GM18858 (cell line): ENCODE measurements around the gene GPR146.
"Not testable (repeated sequence)": the region's sequence is repeated elsewhere in the genome, so short reads cannot be mapped to it uniquely, and the experiment has no call there.

Source experiments
- ATAC-seq: cut with Tn5 transposase; IDR thresholded peaks from one replicate; pipeline ENCODE4 v1.9.1; 2021; ENCODE audit not compliant: unreplicated experiment

The GPR146 gene, protein sequence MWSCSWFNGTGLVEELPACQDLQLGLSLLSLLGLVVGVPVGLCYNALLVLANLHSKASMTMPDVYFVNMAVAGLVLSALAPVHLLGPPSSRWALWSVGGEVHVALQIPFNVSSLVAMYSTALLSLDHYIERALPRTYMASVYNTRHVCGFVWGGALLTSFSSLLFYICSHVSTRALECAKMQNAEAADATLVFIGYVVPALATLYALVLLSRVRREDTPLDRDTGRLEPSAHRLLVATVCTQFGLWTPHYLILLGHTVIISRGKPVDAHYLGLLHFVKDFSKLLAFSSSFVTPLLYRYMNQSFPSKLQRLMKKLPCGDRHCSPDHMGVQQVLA

GRCh38 chr7:1044189-1045068, at the start of gene GPR146:
Gene GPR146 (plus strand): TSS chr7:1044546. CDS start chr7:1057516, 12,970 bp downstream.
- peak; percentile 72 for ATAC-seq

GRCh38 chr7:994592-995308, 49.6 kb upstream of the GPR146 start:
- no peak for ATAC-seq

DNA sequence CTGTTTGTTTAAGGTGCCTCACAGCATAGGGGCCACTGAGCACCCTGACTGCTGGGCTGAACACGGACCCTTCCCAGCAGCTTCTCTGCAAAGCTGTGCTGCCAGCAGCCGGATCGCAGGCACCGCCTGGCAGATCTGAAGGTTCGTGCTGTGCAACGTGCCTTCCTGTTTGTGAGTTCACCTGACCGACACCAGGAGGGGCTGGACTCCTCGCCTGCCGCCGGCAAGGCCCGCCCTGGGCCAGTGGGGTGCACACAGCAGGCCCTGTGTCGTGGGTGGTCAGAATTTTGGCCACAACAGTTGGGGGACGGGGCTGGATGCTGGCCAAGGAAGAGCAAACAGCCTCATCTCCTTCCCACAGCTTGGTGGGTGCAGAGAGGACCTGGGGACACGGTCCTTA, 48.8 kb upstream of the GPR146 start:
- no peak for ATAC-seq

- no peak for ATAC-seq
Measured at GRCh38 chr7:996079-996872, 48.1 kb upstream of the GPR146 start.

GRCh38 chr7:997404-998395, 46.6 kb upstream of the GPR146 start:
- no peak for ATAC-seq

DNA sequence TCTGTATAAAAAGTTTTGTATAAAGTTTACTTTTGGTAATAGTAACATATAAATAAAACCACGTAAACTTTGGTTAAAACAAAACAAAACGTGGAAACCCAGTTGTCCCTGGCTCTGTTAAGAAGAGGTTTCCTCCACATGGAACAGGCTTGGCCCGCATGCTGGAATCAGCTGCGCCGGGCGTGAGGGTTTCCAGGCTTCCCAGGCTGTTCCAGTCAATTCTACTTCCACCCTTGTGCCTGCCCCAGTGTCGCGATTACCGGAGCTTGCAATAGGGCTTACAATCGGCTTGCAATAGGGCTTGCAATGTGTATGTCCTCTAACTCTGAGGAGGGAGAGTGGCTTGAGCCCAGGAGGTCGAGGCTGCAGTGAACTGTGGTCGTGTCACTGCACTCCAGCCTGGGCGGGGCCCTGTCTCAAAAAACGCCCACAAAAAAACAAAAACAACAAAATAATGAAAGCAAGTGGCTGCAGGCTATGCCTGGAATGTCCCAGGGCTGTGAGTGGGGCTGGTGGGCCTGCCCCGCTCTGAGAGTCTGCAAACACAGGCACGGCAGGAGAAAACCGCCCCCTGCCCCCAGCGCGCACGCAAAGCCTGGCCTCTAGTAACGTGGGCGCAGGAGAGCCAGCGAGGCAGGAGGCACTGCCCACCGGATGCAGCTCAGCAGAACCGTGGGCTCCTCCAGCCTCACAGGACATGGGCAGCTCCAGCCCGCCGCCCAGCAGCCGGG, 45.0 kb upstream of the GPR146 start:
- ATAC-seq, result no peak

GRCh38 chr7:999941-1000935, 44.1 kb upstream of the GPR146 start:
- no peak for ATAC-seq

DNA sequence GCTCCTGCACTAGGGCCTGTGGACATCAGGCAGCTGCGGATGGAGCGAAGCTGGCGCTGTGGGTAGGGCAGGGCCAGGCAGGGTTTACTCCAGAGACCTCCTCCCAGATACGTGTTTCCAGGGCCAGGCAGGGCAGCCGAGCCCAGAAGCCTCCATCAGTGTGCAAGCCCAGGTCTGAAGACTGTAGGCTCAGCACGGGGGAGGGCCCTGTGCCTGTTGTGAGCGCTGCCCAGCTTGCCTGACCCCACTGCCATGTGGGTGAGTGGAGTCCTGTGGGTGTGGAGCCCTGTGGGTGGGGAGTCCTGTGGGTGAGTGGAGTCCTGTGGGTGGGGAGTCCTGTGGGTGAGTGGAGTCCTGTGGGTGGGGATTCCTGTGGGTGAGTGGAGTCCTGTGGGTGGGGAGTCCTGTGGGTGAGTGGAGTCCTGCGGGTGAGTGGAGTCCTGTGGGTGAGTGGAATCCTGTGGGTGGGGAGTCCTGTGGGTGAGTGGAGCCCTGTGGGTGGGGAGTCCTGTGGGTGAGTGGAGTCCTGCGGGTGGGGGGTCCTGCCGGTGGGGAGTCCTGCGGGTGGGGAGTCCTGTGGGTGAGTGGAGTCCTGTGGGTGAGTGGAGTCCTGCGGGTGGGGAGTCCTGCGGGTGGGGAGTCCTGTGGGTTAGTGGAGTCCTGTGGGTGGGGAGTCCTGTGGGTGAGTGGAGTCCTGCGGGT, 43.1 kb upstream of the GPR146 start:
- not testable (repeated sequence) for ATAC-seq

- not testable (repeated sequence) for ATAC-seq
Measured at GRCh38 chr7:1002026-1002425, 42.3 kb upstream of the GPR146 start.

- ATAC-seq, result not testable (repeated sequence)
Measured at GRCh38 chr7:1002445-1002844, 41.9 kb upstream of the GPR146 start.

GRCh38 chr7:1004018-1004852, 40.1 kb upstream of the GPR146 start:
- ATAC-seq, result no peak

GRCh38 chr7:1005303-1005702, 39.0 kb upstream of the GPR146 start:
- ATAC-seq, result no peak

- ATAC-seq, result no peak
Measured at GRCh38 chr7:1007901-1008300, 36.4 kb upstream of the GPR146 start.

DNA sequence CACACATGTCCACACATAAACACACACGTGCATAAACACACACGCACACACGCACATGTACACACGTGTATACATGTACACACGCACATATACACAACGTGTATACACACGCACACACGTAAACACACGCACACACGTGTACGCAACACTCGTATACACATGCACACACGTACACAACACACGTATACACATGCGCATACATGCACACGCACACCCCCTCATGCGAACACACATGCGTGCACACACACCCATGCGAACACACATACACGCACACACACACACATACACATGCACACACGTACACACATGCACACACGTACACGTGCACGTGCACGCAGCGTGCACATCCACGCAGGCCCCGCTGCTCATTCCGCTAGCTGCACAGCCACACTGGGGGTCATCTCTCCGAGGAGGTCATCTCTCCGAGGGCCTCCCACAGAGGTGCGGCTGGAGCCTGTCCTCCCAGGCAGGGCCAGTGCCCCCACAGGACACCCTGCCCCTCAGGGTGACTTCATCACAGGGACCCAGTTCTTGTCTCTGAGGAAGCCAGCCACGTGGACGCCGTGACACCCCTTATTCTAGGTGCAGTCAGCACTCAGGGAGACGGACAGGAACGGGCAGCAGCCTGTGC, 35.5 kb upstream of the GPR146 start:
- no peak for ATAC-seq

DNA sequence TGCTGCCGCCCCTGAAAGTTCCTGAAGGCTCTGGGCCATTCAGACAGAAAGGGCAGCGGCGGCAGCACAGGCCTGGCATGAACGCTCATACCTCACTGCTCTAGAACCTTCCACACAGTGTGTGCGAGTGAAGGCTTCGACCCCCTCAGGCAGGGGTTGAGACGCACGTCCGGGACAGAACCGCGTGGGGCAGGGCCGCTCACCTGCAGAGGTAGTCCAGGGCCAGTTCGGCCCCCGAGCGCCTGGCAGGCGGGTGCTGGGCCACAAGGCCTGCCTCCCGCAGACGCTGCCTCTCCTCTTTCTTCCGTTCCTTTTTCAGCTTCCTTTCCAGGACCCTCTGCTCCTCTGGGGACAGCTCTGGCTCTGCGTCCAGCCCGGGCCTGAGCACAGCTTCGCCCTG, 34.6 kb upstream of the GPR146 start:
- ATAC-seq, result no peak

DNA sequence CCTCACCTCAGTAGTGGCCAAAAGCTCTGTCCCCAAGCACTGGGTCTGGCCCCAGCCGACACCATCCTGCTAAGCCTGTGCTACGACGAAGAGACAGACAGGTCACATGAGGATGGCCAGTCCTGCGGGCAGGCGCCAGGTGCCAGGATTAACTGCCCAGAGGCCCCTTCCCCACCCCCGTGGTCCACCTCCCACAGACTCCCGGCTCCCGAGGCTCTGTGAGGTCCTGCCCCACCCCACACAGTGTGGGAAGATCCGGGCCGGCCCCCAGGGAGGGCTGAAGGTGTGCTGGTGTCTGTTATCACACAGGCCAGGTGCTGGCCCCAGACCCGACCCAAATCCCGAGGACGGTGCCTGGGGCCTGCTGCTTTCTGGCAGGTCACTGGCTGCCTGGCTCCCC, 34.1 kb upstream of the GPR146 start:
- no peak for ATAC-seq
